Activated CD4-positive, CD25-positive, alpha-beta regulatory T cell treated with anti-CD3 and anti-CD28 coated beads, Interleukin-2, amount 50 U/mL, for 72 hours (primary cell): ENCODE data around the gene PSD4.

Source experiments
- DNase-seq: peaks from one replicate; pipeline ENCODE4 v3.0.0; 2021

Gene PSD4

DNA sequence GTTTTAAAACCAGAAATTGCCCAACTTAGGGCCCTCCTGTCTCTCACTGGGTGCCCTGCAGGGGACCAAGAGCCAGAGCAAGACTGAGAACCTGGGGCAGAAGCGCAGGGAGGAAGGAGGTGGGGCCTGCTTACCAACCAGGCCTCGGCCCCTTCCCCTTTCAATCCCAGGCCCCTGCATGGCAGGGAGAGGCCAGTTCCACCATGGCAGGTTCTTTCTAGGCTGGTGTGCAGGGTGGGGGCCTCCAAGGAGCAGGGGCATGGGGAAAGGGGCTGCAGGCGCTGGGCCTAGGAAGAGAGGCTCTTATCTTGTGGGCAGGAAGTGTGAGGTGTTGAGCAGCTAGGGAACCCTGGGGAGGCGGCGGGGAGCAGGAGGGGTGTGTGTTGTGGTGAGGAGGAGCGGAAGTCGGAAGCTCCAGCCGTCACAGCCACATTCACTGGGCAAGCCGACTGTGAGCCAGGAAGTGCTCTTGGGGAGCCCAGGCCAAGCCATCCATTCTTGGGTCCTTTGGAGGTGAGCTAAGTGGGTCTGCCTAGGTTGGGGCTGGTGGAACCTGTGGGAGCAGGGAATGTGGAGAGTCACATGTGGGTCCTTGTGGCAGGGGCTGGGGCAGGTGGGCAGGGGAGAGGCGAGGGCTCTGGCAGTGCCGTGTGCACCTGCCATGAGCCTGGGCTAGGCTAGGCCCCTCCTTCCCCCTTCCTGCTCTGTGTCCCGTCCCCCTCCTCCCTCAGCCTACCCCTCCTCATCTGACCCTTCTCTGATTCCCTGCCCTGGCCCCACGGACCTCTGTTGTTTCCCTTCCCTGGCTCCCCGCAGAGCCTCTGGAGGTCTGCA lies at the start of gene PSD4:
Gene PSD4, plus strand, starts transcription at position 430 of the 834 bp plus-strand sequence. CDS start 8,486 bp downstream, outside the sequence.
- peak; percentile 82 for DNase-seq

DNA sequence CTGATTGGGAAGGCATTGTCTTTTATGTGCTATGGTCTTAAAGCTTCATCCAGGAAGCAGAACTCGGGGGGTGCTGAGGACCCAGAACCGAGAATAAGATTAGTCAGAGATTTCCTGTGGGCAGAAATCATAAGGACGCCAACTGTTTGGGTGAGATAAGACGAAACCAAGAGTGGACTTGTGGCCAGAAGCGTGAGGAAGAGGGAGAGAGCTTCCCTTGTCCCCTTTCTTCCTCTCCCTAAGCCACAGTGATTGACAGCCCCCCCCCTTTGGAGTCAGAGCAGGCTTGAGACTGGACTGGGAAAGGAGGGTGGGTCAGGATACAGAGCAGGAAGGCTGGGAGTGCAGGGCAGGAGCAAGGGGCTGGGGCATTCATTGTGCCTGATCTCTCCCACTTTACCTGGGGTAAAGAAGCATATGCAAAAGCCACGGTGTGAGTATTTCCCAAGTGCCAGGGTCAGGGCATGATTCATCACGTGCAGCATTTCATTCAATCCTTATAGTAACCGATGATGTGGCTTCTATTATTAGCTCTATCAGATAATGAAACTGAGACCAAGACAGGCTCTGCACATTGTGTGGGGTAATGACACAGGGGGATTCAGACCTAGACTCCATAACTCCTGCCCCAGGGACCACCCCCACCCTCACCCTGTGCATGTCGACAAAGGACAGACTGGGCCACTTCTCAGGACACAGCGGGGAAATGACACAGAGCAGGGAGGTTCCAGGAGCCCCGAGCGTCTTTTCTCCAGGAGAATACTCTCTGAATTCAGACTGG lies 49.4 kb upstream of the PSD4 start:
- no peak for DNase-seq

DNA sequence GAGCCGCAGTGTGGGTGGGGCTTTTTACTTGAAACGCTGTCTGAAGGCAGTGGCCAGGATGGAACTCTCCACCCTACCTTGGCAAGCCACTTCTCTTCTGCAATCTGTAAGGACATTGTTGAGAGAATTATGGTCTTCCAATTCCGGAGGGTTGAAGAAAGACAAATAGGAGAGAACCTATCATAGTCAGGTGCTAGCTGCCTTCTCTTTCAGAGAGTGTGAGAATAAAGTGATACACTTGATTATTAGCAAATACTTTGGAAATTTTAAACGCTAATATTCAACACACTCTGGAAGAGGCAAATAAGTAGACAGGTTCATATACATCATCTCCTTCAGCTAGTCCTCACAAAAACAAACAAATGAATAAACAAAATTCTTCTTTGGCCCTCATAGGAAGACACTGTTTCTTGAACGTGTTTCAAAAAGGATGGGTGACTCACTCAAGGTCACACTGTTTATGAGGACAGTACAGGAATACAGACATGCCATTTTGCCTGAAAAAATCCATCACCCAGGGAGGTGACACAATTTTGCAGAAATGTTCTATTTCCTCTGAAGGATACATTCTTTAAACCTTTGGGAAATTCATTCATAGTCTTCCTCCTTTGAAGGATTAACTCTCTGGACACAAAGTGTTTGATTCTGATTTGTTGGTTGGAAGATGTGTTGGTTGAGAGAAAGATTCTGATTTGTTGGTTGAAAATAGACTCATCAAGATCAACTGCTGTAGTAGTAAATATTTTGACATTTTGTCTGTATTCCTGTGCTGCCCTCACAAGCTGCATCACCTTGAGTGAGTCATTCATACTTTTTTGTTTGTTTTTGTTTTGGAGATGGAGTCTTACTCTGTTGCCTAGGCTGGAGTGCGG lies 48.6 kb upstream of the PSD4 start:
- DNase-seq = no peak

DNA sequence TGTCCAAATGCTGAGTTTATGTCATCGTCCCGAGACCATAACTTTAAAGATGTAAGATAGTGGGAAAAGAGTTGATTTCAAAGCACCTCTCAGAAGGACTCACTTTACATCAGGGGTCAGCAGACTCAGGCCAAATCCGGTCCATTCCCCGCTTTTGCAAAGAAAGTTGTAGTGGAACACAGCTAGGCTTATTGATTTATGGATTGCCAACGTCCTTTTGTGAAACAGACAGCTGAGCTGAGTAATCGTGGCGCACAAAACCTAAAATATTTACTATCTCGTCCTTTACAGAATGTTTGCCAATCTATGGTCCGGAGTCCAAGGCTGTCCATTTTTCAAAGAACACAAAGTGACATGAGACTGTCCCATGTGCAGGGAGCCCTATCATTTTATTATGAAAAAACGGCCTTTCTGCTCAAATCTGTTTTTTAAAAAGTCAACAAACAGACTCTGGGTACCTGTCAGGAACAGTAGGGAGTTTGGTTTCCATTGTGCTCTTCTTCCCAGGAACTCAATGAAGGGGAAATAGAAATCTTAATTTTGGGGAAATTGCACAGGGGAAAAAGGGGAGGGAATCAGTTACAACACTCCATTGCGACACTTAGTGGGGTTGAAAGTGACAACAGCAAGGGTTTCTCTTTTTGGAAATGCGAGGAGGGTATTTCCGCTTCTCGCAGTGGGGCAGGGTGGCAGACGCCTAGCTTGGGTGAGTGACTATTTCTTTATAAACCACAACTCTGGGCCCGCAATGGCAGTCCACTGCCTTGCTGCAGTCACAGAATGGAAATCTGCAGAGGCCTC lies 46.7 kb upstream of the PSD4 start, which contains the start of gene IL1RN:
Gene IL1RN, plus strand, starts transcription at position 754 of the 801 bp plus-strand sequence. Its CDS starts 27 bp downstream, at position 781.
- DNase-seq = no peak

DNA sequence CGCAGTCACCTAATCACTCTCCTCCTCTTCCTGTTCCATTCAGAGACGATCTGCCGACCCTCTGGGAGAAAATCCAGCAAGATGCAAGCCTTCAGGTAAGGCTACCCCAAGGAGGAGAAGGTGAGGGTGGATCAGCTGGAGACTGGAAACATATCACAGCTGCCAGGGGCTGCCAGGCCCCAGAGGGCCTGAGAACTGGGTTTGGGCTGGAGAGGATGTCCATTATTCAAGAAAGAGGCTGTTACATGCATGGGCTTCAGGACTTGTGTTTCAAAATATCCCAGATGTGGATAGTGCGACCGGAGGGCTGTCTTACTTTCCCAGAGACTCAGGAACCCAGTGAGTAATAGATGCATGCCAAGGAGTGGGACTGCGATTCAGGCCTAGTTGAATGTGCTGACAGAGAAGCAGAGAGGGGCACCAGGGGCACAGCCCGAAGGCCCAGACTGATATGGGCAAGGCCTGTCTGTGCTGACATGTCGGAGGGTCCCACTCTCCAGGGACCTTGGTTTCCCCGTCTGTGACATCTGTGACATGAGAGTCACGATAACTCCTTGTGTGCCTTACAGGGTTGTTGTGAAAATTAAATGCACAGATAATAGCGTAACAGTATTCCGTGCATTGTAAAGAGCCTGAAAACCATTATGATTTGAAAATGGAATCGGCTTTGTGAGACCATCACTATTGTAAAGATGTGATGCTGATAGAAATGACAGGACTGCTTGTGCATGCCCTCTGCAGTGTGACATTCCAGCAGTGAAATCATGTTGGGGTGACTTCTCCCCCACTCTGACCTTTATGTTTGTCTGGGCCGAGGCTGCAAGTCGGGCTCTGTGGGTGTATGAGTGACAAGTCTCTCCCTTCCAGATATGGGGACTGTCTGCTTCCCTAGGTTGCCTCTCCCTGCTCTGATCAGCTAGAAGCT lies 45.9 kb upstream of the PSD4 start:
- DNase-seq = no peak

DNA sequence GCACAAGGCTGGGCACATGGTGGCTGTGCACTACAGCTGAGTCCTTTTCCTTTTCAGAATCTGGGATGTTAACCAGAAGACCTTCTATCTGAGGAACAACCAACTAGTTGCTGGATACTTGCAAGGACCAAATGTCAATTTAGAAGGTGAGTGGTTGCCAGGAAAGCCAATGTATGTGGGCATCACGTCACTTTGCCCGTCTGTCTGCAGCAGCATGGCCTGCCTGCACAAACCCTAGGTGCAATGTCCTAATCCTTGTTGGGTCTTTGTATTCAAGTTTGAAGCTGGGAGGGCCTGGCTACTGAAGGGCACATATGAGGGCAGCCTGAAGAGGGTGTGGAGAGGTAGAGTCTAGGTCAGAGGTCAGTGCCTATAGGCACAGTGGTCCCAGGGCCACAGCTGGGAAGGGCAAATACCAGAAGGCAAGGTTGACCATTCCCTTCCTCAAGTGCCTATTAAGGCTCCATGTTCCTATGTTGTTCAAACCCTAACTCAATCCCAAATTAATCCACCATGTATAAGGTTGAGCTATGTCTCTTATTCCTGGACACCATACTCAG lies 44.2 kb upstream of the PSD4 start:
- DNase-seq = no peak

DNA sequence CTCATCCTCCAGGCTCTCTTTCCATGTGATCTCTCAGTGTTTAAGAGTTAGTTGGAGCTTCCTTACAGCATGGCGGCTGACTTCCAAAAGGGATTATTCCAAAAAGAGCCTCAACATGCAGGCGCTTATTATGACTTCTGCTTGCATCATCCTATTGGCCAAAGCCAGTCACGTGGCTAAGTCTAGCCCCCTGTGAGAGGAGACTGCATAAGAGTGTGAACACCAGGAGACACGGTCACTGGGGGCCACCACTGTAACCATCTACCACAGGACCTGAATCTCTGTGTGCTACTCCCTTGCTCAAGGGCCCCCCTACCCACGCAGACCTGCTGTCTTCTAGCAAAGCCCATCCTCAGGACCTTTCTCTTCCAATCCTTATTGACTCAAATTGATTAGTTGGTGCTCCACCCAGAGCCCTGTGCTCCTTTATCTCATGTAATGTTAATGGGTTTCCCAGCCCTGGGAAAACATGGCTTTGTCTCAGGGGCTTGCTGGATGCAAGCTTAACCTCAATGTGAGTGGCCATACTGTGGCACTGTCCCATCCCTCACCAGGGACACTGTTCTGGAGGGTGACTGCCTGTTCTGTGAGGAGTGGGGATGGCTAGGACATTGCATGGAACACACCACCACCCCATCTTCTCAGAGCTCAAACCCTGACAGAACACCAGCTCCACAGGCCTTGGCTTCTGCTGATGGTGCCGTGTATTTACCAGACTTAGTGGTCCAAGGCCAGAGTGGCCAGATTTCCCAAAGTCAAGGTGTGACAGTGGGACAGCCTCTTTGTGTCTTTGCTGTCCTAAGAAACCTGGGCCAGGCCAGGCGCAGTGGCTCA lies 42.2 kb upstream of the PSD4 start:
- no peak for DNase-seq

DNA sequence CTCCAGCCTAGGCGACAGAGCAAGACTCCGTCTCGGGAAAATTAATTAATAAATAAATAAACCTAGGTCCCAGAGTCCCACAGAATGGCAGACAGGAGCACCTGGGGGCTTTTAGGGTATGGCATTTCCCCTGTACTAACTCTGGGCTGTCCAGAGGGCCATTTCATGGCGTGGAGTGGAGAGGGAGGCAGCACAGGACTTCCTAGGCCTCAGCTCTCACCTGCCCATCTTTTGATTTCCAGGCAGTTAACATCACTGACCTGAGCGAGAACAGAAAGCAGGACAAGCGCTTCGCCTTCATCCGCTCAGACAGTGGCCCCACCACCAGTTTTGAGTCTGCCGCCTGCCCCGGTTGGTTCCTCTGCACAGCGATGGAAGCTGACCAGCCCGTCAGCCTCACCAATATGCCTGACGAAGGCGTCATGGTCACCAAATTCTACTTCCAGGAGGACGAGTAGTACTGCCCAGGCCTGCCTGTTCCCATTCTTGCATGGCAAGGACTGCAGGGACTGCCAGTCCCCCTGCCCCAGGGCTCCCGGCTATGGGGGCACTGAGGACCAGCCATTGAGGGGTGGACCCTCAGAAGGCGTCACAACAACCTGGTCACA lies 41.3 kb upstream of the PSD4 start:
- no peak for DNase-seq

DNA sequence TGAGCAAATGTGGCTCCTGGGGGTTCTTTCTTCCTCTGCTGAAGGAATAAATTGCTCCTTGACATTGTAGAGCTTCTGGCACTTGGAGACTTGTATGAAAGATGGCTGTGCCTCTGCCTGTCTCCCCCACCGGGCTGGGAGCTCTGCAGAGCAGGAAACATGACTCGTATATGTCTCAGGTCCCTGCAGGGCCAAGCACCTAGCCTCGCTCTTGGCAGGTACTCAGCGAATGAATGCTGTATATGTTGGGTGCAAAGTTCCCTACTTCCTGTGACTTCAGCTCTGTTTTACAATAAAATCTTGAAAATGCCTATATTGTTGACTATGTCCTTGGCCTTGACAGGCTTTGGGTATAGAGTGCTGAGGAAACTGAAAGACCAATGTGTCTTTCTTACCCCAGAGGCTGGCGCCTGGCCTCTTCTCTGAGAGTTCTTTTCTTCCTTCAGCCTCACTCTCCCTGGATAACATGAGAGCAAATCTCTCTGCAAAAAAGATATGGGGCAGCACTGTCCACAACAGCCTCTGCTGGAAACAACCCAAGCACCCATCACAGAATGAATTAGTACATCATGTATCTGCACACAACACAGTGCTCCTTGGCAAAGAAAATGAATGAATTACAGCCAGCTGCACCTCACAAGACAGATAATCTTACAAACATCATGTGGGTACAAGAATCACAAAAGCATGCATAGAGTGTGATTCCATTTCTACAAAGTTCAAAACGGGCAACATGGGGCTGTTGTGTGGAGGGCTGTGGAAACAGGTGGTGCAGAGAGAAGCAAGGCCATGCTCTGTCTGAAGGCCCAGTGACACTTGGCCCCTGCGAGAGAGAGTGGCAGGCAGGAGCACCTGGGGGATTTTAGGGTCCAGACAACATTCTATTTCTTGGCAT lies 39.8 kb upstream of the PSD4 start:
- no peak for DNase-seq

DNA sequence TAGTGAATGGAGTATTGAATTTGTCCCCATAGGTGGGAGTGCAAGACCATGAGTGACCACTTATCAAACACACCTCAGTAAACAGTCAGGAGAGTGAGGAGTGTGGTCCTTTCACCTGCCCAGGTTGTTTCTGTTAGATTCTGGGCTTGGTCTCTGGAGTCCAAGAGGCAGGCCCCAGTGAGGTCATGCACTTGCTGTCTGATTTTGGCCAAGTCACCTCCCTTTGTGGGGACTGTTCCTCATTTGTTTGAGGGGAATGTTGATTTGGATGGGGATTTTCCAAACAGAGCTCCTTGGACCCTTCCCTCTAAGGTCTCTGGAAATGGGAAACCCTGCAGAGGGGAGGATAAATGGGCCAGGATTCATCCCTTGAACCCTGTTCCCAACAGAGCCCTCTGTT lies 39.1 kb upstream of the PSD4 start:
- peak; percentile 2 for DNase-seq

DNA sequence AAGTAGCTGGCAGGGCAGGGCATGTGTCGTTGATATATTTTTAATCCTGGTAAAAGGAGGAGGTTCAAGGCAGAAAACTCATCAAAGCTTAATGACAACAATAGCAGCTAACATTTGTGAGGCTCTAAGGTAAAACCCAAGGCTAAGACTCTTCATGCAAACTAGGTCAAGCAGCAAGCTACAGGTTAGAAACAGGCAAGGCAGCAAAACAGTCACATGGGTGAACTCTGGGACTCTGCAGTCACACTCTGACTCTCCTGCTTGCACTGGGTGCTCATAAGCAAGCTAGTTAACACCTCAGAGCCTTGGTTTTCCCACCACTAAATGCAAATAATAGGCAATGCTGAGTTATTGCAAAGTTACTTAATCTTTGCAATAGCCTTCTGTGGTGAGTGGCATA lies 38.5 kb upstream of the PSD4 start:
- no peak for DNase-seq

DNA sequence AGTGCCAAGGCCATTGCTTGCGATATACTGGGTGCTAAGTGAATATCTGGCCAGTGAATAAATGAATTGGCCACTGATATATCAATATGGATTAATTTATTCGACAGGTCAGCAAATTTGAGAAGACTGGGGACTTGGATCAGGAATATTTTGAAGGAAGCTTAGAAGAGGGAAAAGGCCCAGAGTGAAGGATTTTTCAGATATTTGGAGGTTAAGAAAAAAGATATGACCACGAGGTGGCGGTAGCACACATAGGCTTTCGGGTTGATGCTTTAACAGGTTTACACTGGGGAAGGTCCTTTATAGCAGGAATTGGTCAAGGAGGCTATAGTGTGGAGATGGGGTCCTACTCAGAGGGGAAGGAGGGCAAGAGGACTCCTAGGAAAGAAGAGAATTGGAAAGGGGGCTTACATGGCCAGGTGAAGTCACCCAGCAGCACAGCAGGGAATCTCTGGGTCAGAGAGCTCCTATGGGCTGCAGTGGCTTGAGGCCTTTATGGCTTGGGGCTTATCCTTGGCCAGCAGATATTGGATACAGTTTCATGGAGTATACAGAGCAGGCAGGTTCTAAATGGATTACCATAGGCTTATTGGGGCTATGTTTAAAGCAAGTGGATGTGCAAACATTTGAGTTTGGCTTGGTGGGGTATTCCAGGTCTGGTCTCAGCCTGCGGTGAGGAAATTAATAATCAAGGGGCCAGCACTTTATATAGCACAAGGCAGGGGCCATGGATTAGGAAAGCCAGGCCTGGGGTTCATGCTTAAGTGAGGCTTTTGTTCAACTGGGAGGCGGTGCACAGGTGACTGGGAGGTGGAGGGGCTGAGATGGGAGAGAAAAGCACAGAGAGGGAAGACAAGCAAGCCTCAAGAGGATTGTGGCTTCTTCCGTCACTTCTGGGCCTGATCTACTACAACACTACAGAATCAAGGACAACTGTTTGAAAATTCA lies 36.7 kb upstream of the PSD4 start:
- peak; percentile 33 for DNase-seq

DNA sequence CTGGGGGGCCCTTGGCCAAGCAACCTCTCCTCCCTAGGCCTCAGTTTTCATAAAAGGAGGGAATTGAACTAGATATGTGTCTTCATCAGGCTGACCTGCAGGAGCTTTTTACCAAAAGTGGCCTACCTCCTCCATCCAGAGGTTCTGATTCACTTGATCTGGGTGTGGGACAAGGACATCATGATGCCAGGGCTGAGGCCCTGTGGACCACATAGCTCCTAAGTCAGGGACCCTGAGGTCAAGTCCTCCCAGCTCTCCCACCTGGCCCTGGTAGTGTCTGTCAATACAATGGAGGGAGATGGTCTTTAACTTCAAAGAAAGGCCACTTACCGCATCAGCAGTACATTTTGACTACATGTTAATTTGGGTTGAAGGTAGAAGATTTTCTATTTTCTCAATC lies 35.9 kb upstream of the PSD4 start:
- DNase-seq = no peak

DNA sequence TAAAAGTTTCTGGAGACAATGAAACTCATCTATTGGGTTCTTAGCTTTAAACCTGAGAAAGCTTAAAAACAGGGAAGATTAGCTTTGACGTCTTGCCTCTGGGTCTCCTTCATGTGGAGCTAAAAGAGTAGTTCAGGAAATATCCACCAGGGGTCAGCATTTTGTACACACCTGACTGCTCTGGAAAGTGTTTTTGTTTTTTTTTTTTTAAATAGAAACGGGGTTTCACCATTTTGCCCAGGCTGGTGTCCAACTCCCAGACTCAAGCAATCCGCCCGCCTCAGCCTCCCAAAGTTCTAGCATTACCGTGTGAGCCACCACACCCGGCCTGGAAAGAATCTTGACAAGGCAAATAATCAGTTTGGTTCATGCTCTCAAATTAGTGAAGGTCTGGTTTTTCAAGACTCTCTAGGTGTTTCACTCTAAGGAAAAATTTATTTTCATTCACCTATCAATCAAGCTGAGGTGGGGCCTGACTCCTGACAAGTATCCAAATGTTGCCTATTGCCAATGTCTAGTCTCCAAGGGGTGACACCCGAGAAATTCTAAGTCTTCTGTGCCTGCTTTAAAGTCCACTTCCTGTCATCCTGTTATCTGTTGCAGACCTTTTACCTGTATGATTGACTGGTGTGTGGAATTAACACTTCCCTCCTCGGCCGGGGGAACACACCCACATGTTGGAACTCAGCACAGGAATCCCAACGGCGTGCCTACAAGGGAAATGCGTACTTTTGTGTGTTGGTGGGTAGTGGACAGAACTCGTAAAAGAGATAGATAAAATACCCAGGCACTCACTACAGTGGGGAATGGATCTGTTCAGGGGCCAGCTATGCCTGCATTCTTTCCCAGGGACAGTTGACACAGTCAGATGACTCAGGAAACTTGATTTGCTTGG lies 35.1 kb upstream of the PSD4 start:
- DNase-seq = no peak

DNA sequence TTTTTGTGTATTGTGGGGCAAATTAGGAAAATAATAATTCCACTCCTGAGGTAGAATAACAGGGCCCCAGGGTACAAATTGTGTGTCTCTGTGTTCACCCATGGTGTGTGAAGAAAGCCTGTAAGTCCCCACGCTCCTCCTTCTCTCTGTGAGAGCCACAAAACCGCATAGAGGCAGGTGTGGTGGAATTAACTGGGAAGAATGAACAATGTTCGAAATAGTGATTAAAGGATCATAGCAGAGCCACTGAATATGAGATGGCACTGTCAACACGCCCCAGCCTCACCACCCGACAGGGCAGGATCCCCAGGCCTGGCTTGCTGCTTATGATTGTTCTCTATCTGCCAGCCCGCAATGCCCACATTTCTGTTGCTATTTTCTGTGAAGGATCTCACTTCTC lies 32.3 kb upstream of the PSD4 start:
- DNase-seq = no peak

DNA sequence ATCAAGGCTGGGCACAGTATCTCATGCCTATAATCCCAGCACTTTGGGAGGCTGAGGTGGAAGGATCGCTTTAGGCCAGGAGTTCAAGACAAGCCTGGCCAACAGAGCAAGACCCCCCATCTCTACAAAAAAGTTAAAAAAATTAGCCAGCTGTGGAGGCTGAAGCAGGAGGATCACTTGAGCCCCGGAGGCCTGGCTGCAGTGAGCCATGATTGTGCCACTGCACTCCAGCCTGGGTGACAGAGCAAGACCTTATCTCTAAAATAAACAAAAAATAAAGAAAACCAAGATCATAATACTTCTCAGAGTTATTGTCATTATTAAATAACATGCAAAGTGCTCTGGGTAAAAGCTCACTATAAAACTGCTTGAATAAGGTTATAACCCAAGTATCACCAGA lies 31.5 kb upstream of the PSD4 start:
- DNase-seq = no peak
